SW 1271 (cell line): ENCODE measurements around the gene ALPG.
"Not testable (repeated sequence)": the region's sequence is repeated elsewhere in the genome, so short reads cannot be mapped to it uniquely, and the experiment has no call there.

Source experiments
- DNase-seq, 2 experiments: peaks; one replicate each; lab custom pipeline; 2025; lab: John Stamatoyannopoulos, UW

The ALPG gene

GRCh38 chr2:232406556-232407310, at the start of gene ALPG:
TSS of gene ALPG (plus strand) at chr2:232406844. CDS start at chr2:232406895, 51 bp downstream.
- DNase-seq = no peak

DNA sequence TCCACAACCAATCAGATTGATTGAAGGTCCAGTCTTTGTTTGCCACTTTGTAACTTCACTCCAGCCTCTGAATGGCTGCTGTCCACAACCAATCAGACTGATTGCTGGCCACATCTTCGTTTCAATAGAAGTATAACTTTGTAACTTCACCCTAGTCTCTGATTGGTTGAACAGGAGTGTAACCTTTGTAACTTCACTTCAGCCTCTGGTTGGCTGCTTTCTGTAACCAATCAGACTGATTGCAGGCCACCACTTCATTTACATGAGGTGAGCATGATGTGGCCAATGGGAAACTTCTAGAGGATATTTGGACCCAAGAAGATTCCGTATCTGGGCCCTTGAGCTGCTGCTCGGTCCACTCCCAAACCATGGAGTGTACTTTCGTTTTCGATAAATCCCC, 45.0 kb upstream of the ALPG start:
- DNase-seq = no peak

DNA sequence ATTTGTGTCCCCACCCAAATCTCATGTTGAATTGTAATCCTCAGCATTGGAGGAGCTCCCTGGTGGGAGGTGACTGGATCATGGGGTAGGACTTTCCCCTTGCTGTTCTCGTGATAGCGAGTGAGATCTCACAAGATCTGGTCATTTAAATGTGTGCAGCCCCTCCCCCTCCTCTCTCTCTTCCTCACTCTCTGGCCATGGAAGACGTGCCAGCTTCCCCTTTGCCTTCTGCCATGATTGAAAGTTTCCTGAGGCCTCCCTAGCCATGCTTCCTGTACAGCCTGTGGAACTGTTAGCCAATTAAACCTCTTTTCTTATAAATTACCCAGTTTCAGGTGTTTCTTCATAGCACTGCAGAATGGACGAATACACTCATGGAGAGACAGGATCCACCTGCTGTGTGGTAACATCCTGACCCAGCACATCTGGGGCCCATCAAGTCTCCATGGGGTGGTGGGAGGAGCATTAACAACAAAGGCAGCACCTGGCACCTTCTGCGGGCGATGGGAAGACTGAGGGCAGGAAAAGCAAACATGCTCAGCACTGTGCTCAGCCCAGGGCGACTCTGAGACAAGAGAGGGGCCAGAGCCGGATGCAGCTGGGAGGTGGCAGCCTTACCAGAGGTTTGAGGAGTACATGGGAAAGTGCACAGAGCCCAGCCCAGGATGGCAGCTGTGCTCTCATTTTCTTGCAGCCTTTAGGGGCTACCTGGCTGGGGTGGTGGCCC, 44.3 kb upstream of the ALPG start:
- DNase-seq = no peak

- not testable (repeated sequence) for DNase-seq
Observed at GRCh38 chr2:232363064-232363783, 43.4 kb upstream of the ALPG start.

- DNase-seq = no peak
Observed at GRCh38 chr2:232363784-232364615, 42.6 kb upstream of the ALPG start.

DNA sequence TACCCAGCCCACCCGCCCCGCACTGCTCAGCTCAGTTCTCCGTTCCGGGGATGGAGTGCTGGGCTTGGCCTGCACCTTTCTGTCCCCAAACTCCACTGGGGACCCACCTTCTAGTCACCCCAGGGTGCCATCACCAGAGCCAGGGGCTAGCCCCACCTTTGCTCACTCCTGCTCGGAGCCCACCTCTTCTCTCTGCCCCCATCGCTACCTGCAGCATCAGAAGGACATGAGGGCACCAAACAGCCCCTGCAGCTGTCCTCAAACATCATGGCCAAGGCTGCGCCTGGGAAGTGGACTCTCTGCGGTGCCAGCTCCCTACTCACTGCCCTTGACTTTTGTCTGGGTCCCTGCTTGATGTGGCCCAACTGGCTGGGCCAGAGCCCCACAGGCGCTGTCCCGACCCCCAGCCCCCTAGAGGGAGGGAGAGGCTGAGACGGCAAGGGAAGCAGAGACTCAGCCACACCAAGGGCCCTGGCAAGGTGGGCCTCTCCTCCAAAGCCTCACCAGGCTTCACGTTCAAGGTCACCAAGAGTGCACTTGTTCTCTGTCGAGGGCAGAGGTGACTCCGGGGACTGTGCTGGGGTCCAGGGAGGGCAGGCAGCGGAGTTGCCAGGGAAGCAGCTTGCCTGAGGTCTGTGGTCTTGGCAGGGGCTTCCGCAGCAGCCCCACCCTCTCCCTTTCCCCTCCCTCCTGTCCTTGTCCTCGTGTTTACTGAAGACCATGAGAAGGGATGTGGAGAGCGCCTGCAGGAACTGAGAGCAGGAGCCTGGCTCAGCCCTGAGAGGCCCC, 41.6 kb upstream of the ALPG start:
- DNase-seq = not testable (repeated sequence)

DNA sequence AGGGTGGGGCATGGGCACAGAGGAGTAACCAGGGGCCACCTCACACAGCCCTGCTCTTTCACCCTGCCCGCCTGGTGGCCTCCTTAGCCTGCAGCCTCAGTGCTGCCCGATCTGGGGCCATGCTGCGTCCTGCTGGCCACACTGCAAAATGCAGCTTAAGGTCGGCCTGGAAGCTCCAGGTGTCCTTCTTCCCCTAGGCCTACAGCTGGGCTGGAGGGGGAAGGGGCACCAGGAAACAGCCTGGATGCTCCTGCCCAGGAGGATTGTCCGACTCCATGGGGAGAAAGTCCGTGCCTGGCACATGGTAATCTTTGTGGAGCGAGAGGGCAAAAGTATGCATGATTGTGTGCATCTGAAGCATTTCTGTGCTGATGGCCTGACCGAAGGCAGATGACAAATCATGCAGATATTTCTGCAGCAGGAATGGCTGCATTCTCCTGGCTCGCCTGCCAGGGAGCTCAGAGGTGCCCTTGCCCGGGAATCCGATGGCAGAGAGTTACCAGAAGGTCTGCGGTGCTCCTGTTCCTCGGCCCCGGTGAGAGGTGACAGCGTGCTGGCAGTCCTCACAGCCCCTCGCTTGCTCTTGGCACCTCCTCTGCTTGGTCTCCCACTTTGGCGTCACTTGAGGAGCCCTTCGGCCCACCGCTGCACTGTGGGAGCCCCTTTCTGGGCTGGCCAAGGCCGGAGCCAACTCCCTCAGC, 40.9 kb upstream of the ALPG start:
- peak; percentile 10 to 17 for DNase-seq

GRCh38 chr2:232366461-232366860, 40.2 kb upstream of the ALPG start:
- not testable (repeated sequence) for DNase-seq

DNA sequence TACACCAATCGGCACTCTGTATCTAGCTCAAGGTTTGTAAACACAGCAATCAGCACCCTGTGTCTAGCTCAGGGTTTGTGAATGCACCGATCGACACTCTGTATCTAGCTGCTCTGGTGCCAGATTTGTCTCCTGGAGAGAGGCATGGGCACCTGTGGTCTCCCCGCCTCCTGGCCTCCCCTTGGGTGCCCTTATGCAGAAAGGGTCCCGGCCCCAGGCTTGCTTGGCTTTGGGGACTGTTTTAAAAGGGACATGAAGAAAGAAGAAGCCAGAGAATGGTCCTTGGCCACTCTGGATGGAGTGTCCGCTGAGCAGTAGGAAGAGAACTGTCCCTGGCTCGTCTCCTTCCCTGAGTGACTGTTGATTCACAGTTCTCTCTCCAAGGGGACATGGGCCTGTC, 39.6 kb upstream of the ALPG start:
- DNase-seq = no peak

DNA sequence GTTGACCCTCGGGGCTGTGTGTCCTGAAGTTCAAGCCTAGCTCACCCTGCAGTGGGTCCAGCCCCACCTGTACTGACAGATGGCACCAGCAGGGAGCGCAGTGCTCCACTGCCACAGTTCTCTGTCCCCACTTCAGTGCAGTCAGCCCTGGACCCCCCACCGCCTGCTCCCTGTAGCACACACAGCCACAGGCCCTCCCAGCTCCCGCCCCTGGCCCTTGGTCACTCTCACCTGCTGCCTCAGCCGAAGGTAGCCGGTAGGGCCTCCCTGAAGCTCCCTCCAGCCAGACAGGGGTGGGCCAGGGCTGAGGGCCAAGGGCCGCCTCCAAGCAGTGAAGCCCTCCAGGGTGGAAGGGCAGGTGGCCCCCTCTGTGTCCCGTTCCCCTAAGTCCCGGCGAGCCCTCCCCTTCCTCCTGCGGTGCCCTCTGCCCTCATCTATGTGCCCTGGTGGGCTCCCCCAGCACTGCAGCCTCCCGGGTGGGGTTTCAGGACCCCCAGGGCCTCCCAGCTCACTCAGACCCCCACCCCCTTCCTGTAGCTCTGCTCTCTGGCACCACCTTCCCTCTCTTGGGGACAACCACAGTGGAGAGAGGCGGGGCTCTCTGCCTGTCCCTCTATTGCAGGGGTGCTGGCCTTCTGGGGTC, 38.9 kb upstream of the ALPG start:
- DNase-seq = no peak

DNA sequence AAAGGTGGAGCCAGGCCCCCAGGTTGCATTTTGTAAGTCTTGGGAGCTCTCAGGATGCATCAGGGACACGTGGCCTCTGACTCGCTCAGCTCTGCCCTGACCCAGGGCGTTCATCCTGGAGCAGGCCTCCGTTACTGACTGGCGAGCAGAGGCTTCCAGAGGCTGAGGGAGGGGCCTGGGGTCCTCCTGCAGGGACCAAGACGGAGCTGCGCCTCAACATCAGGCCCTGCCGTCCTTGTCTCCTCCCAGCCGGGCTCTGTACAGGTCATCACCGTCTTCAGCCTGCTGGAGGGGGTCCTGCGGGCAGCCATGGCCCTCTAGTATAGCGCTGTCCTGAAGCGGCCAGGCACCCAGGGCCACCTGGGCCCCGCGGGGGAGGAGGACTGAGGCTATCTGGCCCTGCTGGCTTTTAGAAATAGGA, 38.3 kb upstream of the ALPG start:
- DNase-seq = no peak

DNA sequence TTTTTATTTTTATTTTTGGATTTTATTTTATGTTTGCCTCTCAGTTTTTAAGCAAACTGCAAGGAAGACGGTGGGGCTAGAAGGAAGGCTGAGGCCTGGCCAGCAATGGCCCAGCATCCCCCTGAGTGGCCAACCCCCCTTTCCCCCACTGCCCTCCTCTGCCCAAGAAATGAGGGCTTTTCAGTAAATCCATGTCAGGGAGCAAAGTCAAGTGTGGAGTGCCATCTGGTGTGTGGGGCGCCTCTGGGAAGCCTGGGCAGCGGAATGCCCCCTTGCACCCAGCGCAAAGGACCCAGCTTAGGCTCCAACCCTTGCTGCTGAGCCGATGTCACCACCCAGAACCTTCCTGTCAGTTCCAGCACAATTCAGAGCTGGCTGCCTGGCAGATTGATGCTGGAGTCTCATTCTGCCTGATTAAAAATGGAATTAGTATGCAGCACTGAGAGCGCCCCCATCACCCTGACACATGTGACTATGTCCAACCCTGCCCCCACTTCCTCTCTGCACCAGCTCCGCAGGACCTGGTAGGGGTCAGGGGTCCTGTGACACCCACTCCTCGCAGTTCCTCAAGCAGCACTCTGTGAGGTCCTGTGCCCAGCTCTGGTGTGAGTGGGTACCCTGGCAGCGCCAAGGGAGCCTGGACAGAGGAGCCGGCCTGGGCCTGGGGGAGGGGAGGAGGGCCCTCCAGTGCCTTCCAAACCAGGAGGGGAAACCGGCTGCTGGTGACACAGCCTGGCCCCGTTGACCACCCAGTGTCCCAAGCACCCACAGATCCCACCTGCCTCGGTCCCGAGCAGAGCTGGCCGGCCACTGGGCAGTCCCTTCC, 37.3 kb upstream of the ALPG start:
- DNase-seq = no peak

DNA sequence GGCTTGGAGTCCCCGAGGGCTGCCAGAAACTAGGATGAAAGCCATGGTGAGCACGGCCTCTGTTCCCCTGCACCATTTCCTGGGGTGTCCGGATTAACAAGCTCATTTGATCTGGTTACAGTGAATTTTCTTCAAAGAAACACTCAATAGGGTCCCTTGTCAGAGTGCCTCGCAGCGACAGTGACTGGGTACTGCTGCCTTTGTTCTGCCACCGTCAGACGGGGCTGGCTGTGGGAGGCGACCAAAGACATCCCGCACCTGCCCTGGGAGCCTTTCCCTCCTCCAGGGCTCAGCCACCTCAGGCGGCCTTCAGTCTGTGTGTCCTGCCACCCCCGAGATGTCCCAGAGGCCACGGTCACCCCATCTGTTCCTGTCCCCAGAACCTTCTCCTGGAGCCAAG, 36.6 kb upstream of the ALPG start:
- not testable (repeated sequence) for DNase-seq

- no peak for DNase-seq
Observed at GRCh38 chr2:232372231-232373208, 34.1 kb upstream of the ALPG start.

DNA sequence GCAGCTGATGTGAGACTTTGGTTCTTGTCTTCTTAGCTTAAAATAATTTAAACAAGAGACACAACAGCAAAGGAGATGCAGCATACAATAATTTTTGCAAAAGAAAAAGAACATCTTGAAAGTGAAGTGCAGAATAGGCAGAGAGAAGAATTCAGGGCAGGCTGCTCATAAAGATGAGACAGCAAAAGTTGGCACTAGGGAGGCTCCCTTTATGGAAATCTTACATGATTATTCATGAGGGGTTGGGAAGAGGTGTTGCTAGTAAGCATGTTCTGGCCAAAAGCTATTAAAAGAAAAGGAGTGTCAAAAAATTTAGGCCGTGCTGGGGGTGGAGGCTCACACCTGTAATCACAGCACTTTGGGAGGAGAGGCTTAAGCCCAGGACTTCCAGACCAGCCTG, 32.3 kb upstream of the ALPG start:
- DNase-seq = no peak

DNA sequence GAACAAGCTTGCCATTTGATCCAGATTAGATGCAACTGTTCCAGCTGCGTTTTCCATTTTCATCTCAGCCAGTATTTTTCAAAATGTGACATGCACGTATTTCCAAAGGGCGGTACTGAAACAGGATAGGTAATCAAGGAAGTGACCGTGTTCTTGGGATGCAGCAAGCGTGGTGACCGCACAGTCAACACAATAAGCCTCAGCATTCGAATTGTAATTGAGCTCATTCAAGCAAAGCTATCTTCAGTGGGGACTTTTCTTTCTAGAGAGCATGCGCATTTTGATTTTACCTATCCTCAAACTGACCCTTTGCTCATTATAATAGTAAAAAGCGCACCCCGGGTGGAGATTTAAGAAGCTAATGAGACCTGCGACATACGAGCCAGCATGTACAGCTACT, 31.5 kb upstream of the ALPG start:
- no peak for DNase-seq

- no peak for DNase-seq
Observed at GRCh38 chr2:232376260-232376659, 30.4 kb upstream of the ALPG start.

DNA sequence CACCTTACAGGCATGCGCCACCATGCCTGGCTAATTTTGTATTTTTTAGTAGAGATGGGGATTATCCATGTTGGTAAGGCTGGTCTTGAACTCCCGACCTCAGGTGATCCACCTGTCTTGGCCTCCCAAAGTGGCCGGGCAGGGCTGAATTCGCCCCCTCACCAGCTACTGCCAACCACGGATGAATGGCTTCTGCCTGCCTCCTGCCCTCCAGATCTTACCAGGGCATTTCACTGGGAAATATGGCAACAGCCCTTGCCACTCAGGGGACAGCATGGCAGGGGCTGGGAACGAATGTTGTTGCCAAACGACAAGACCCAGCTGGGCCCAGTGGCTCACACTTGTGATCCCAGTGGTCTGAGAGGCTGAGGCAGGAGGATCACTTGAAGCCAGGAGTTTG, 29.9 kb upstream of the ALPG start:
- no peak for DNase-seq
